Tongue (tissue), 2 donors: ENCODE data around the gene LDHB. TPM values are rescaled to one million over a fixed set of nuclear protein-coding genes. Genes with fewer than 3 reads are reported as not detected.
"Not testable (repeated sequence)": the region's sequence is repeated elsewhere in the genome, so short reads cannot be mapped to it uniquely, and the experiment has no call there.

Source experiments
- DNase-seq: peaks from one replicate; pipeline ENCODE4 v3.0.0-alpha.2; 2015
- total RNA-seq: library from RNA; depleted of rRNA; stranded (reverse); fragments of >200 nt; gene quantifications from one replicate; pipeline ENCODE4 v1.2.3, GENCODE V29; 2014

LDHB gene
- 469 TPM for total RNA-seq

DNA sequence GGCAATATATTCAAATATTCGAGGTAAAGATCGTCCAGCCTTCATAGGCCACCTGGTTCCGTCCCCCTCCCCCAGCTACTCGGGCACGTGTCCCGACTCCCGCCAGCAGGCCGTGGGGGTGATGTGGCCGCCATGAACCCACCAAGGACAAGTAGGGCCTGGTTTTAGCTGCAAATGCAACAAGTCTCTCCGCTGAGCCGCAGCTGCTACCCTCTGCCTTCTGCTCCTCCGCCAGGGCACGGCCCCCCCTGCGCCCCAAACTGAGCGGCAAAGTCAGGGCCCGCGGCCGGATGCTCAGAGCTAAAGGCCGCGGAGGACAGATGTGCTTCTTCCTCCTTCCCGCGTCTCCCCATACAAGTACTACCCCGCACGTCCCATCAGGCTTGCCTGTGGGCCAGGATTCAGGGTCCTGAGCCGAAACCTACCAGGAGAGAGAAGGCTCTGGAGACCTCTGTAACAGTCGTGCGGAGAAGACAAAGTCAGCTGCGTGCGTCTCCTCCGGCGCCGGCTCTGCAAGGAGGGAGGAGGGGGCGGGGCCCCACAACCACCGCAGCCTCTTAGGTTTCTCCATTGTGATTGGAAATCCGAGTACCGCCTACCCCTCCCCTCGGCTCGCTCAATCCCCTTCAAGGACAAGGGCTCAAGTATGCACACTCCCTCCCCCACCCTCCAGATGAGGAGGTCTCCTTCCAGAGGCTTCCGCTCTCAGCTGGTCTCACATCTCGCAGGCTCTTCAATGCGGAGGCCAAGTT, at the start of gene LDHB:
TSS of gene LDHB (minus strand) at position 517 of the 752 bp plus-strand sequence. CDS start 3,171 bp downstream, outside the sequence.
- peak; percentile 98 for DNase-seq

DNA sequence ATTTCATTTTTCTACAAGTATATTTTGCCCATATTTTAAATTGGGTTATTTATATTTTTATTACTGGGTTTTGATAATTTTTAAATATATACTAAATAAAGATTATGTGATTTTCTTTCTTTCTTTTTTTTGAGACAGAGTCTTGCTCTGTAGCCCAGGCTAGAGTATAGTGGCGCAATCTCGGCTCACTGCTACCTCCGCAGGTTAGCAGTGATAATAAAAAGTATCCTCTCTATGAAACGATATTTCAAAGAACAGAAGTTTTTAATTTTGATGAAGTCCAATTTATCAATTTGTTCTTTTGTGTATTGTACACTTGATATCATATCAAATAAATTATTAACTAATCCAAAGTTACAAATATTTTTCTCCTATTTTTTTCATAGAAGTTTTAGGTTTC, 47.2 kb upstream of the LDHB start:
- no peak for DNase-seq

DNA sequence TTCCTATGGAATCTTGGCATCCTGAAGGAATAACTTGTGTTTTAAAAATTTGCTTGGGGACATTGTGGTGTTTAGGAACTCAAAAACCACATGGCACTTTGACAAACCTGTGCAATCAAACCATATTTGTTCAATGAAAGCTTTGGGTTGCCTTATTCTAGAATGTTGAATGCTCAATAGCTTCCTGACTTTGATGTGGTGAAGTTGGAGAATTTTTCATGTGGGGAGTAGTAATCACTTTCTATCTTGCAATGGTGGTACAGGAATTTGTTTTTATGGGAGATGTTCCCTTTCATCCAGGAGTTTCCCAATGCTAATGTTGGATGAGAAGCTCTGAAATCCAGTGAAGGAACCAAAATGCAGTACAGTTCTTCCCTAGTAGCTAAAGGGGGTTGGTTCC, 42.2 kb upstream of the LDHB start:
- DNase-seq = no peak

DNA sequence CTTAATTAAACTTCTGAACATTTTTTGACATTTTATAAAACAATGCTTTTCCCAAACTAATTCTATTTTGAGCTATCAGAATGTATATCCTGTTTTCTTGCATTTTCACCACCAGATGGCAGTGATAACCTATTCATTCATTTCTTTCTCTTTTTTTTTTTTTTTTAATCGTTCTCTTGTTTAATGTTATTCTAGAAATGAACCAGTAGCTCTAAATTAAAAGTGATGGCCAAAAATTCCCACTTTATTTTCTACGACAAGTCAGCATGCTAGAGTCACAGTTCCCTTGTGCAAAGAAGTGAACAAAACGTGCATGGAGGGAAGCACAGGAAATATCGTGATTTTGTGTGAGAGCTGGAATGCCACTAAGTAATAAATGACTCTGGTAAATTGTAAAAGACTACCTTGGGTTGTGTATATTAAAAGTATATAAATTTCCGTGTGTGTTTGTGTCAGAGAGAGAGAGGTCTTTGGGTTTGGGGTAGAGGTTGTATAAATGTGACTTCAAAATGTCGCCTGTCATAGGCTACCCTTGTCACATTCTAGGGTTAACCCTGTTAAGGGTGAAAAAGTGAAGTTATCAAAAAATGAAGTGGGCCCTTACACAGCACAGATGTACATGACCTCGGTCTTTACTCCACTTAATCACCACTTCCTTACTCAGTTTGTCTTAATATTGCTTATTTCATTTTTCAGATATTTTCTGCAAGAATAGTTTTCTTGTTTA, 40.4 kb upstream of the LDHB start:
- peak; percentile 80 for DNase-seq

DNA sequence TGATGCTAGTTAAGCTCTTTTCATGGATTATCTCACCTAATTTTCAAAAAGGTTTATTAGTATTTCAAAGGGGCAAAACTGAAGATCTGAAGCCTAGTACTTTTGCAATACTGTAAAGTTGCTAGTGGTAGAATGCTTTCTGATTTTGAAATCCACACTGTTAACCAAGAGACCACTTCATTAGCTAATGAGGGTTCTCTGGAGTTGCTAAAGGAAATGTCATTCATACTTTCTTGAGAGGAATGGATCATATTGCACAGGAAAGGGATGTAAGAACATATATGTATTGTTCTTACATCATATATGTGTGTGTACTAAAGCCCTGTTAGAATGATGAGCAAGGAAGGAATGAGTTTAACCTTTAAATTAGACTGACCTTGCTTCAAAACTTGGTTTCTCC, 39.0 kb upstream of the LDHB start:
- DNase-seq = no peak

DNA sequence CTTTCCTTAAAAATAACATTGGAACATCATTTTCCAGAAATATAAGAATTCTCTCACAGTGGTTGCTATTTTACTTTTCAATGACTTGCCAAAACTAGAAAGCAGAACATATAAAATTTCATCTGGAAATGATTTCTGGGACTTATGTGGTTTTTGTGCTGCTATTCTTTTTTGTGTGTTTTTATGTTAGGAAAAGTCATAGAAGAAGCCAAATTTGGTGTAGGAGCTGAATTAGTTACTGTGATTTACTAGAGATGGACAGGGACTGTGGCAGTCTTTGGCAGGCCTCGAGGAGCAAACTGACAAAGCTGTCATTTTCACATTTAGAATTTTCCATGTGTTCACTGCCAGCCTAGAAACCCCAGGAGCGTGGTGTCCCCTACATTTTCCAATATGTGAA, 38.3 kb upstream of the LDHB start:
- DNase-seq = peak; percentile 44

DNA sequence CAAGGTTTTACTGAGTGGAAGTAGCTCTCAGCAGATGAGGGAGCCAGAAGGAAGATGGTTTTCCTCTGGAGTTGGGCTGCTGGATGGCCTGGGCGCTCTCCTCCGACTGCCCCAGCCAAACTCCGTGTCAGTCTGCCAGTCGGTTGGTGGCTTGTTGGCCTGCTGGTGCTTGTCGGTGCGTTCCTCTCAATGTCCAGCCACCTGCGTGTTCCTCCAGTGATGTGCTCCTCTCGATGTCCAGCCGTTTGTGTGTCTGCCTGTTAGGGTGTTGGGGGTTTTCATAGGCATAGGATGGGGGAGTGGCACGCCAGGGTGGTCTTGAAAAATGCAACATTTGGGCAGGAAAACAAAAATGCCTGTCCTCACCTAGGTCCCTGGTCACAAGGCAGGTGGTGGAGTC, 37.0 kb upstream of the LDHB start:
- DNase-seq = no peak

DNA sequence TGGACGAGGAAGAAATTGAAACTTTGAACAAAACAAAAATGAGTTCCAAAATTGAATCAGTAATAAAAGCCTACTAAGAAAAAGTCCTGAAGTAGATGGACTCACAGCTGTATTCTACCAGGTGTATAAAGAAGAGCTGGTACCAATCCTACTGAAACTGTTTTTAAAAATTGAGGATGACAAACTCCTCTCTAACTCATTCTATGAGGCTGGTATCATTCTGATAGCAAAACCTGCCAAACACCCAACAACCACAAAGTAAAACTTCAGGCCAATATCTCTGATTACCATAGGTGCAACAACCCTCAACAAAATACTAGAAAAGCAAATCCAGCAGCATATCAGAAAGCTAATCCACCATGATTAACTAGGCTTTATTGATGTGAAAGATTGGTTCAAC, 33.9 kb upstream of the LDHB start:
- DNase-seq = no peak

DNA sequence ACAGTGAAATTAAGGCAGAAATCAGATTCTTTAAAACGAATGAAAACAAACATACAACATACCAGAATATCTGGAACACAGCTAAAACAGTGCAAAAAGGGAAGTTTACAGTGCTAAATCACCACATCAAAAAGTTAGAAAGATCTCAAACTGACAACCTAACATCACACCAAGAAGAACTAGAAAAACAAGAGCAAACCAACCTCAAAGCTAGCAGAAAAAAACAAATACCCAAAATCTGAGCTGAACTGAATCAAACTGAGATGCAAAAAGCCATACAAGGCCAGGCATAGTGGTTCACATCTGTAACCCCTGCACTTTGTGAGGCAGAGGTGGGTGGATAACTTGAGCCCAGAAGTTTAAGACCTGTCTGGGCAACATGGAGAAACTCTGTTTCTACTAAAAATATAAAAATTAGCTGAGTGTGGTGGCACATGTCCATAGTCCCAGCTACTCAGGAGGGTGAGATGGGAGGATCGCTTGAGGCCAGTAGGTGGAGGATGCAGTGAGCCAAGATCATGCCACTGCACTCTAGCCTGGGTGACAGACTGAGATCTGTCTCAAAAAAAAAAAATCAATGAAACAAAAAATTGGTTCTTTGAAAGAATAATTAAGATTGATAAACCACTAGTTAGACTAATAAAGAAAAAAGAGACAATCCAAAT, 33.2 kb upstream of the LDHB start:
- DNase-seq = no peak

DNA sequence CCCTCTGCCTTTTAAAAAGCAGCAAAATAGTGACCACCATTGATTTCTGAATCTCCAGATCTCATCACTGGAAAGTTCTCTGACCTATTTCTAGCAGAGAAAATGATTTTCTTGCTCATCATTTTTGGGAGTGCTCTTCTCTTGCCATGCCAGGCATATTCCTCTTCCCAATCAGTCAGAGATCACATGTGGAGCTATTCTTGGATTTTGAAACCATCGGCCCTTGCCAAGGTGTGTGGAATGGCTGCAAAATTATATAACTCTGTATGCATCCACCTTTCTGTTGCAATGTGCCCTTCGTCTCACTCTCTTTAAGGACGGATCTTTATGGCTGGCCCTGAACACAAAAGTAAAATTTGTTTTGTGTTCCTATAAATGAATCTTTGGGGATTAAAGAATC, 25.5 kb upstream of the LDHB start:
- DNase-seq = no peak

DNA sequence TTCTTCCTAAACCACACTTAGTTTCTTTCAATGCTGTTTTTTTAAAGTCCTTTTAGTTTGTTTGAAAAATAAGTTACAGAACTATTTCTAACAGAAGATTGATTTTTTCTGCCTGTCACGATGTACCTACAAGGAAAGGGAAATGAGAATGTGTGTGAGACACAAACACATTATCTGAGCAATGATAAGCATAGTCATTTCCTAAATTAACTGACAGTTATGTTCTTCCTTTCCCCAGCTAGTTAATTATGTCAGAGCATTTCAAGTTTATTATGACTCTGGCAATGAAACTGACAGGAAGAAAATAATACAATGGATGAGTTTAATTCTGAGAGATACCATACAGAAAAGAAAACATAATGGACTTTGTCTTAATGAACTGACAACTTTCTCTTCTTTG, 21.3 kb upstream of the LDHB start:
- DNase-seq = no peak

DNA sequence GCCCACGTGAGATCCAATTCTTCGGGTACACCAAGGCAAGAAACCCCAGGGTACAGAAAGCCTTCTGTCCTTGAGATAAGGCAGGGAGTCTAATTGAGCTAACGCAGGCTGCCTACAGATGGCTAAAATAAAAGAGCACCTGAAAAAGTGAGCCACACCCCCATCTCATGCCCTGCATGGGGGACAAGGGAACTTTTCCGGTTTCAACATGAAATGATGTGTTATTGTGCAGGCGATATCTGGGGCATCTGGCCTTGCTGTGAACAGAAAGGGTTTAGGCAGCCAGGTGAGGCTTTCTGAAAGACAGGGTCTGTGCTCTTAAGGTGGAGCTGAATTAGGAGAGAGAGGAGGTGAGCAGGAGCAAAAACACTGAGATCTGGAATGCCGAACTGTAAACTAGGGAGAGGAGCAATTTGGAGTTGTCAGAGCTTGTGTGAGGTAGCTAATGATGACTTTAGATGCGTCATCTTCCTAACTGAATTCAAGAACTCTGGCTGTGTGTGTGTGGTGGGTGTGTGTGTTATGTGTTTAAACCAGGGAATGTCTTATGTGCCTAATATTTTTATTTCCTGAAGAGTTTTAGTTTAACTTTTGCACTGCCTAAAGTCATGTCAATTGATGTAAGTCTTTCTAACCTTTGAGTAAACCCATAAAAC, 20.1 kb upstream of the LDHB start:
- no peak for DNase-seq

DNA sequence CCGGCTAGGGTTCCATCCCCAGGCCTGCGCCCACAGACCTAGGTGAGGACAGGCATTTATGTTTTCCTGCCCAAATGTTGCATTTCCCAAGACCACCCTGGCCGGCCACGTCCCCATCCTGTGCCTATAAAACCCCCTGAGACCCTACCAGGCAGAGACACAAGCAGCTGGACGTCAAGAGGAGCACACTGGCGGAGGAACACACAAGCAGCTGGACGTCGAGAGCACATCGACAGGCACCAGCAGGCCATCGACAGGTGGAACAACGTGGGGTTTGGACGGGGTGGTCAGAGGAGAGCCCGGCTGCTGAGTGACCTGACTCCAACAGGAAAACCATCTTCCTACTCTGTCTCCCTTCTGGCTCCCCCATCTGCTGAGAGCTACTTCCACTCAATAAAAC, 19.6 kb upstream of the LDHB start:
- DNase-seq = no peak

DNA sequence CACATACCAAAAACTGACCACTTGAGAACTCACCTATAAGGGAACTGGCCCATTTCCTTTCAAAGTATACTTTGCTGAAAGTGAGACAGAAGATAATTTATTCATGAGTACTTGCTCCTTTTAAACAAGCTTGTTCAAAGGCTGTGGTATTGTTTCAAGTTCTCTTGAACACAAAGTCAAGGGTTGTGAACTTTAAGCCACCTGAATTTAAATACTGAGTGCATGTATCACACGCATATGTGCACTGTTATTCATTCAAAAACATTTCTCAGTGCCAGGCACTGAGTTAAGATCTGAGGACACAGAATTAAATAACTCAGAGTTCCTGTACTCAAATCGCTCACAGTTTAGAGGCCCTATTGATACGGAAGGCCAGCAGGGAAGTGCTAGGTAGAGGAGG, 19.1 kb upstream of the LDHB start:
- no peak for DNase-seq

DNA sequence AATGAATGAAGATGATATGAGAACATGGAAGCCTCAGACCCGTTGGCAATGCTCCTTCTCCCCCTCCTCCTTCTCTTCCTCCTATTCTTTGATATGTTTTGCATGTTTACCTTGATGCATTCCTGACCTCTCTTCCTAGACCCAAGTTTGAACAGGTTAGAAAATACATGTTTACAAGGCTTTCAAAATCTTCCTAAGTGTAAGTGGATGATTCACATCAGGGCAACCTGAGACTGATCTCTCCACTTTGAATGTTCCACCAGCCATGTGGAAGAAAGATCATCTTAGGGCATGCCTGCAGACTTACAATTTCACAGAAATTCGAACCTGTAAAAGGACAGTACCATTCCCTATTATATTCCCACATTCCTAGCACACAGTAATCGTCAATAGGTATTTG, 18.0 kb upstream of the LDHB start:
- DNase-seq = no peak

DNA sequence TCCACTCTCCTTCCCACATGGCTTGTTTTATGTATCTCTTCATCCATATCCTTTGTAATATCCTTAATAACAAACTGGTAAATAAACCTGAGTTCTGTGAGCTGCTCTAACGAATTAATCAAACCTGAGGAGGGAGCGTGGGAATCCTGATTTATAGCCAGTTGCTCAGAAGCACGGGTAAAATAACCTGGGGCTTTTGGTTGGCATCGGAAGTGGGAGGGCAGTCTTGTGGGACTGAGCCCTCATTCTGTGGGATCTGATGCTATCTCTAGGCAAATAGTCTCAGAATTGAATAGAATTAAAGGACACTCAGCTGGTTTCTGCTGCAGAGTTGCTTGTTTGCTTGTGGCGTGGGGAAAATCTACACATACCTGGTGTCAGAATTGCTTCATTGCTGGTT, 17.5 kb upstream of the LDHB start:
- DNase-seq = no peak

DNA sequence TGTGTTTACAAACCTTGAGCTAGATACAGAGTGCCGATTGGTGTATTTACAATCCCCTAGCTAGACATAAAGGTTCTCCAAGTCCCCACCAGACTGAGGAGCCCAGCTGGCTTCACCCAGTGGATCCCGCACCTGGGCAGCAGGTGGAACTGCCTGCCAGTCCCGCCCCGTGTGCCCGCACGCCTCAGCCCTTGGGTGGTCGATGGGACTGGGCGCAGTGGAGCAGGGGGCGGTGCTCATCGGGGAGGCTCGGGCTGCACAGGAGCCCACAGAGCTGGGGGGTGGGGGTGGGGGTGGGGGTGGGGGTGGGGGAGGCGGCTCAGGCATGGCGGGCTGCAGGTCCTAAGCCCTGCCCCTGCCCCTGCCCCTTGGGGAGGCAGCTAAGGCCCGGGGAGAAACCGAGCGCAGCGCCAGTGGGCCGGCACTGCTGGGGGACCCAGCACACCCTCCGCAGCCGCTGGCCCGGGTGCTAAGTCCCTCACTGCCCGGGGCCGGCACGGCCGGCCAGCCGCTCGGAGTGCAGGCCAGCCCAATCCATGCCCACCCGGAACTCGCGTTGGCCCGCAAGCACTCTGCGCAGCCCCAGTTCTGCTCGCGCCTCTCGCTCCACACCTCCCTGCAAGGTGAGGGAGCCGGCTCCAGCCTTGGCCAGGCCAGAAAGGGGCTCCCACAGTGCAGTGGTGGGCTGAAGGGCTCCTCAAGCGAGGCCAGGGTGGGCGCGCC, 16.3 kb upstream of the LDHB start:
- DNase-seq = not testable (repeated sequence)

DNA sequence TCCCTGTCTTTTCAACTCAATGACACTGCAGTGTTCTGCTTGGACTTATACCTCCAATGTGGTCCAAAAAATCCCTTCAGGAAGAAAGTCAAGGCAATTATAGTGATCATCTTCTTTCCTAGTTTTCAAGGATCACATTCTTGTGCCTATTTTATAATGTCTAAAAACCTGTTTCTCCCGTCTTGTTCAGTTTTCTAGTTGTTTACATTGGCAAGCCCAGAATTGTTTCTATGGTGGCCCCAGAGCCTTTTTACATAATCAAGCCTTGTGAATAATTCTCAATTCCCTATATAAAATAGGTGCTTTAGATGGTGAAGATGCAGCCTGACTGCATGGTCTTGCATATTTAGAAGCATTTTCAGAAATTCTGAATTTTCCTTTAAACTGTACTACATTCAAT, 14.5 kb upstream of the LDHB start:
- DNase-seq = peak; percentile 54

DNA sequence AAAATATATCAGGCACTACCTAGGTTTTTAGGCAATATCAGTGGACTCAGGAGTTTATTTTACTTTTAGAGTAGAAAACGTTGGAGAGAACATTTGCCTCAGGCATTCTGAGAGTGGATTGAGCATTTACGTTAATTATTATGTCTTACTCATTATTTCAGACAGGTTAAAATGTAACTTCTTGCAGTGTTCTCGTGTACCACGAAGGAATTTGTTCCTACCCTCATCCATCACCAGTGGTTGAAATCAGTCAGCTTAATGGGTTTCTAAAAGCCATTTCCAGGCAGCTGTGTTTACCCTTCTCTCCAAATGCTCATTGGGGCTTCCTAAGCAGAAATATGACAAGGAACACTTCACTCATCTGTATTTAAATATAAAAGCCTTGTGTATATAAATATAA, 9.1 kb upstream of the LDHB start:
- DNase-seq = peak; percentile 32

DNA sequence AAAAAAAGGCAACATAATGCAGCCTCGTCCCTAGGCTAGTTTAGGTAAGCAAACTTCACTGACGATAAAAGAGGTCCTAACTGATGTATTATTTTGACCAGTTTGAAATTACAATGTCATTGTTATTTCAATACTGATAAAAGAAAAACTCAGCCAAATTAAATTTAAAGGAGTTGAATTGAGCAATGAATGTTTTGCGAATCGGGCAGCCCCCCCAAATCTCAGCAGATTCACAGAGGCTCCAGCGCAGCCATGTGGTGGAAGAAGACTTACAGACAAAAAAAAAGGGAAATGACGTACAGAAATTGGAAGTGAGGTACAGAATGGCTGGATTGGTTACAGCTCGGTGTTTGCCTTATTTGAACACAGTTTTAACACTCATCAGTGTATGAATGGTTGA, 8.2 kb upstream of the LDHB start:
- no peak for DNase-seq

DNA sequence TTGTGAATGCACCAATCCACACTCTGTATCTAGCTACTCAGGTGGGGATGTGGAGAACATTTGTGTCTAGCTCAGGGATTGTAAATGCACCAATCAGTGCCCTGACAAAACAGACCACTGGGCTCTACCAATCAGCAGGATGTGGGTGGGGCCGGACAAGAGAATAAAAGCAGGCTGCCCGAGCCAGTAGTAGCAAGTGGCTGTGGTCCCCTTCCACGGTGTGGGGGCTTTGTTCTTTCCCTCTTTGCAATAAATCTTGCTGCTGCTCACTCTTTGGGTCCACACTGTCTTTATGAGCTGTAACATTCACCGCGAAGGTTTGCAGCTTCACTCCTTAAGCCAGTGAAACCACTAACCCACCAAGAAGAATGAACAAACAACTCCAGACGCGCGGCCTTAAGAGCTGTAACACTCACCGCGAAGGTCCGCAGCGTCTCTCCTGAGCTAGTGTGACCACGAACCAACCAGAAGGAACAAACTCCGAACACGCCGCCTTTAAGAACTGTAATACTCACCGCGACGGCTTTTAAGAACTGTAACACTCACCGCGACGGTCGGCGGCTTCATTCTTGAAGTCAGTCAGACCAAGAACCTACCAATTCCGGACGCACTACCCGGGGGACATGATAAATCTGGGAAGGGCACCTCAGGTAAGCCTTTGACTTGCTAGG, 4.6 kb upstream of the LDHB start:
- DNase-seq = no peak
